ENCODE results near the gene ADAMTS2.

Gene ADAMTS2

GRCh38 chr5:179339081-179339480 lies 6.2 kb downstream of the ADAMTS2 start:
- TF ChIP-seq POLR2A (IDR thresholded peaks at IDR 0.05; ENCODE audit: low read depth, low read length): no peak
- TF ChIP-seq POLR2AphosphoS5 (IDR thresholded peaks at IDR 0.05; ENCODE audit: low read depth, low read length): no peak
- no peak for TF ChIP-seq PAX5 (IDR thresholded peaks at IDR 0.05; ENCODE audit: insufficient read depth, low read length, severe bottlenecking)
- TF ChIP-seq TAF1 (IDR thresholded peaks at IDR 0.05; ENCODE audit: low read depth, low read length): no peak
- TF ChIP-seq POU2F2 (IDR thresholded peaks at IDR 0.05; ENCODE audit: low read depth, low read length): no peak
- no peak for TF ChIP-seq SPI1 (IDR thresholded peaks at IDR 0.05; ENCODE audit: low read depth, low read length)
- no peak for DNase-seq (ENCODE audit: insufficient read length, low spot score)
- FAIRE-seq: no peak

- no peak for DNase-seq (ENCODE audit: insufficient read length, low spot score)
- TF ChIP-seq POLR2AphosphoS5 (IDR thresholded peaks at IDR 0.05; ENCODE audit: low read depth, low read length): no peak
- TF ChIP-seq SPI1 (IDR thresholded peaks at IDR 0.05; ENCODE audit: low read depth, low read length): no peak
- TF ChIP-seq PAX5 (IDR thresholded peaks at IDR 0.05; ENCODE audit: insufficient read depth, low read length, severe bottlenecking): no peak
- TF ChIP-seq POLR2A (IDR thresholded peaks at IDR 0.05; ENCODE audit: low read depth, low read length): no peak
- TF ChIP-seq TAF1 (IDR thresholded peaks at IDR 0.05; ENCODE audit: low read depth, low read length): no peak
- TF ChIP-seq POU2F2 (IDR thresholded peaks at IDR 0.05; ENCODE audit: low read depth, low read length): no peak
- FAIRE-seq: no peak
These were observed 7.2 kb downstream of the ADAMTS2 start for GRCh38 chr5:179337796-179338676.

- TF ChIP-seq TAF1 (IDR thresholded peaks at IDR 0.05; ENCODE audit: low read depth, low read length): no peak
- no peak for TF ChIP-seq POLR2AphosphoS5 (IDR thresholded peaks at IDR 0.05; ENCODE audit: low read depth, low read length)
- no peak for TF ChIP-seq POU2F2 (IDR thresholded peaks at IDR 0.05; ENCODE audit: low read depth, low read length)
- no peak for DNase-seq (ENCODE audit: insufficient read length, low spot score)
- FAIRE-seq: no peak
These were observed 8.1 kb downstream of the ADAMTS2 start for GRCh38 chr5:179336871-179337795.

- TF ChIP-seq PAX5 (IDR thresholded peaks at IDR 0.05; ENCODE audit: insufficient read depth, low read length, severe bottlenecking) (no peak), POLR2AphosphoS5 (IDR thresholded peaks at IDR 0.05; ENCODE audit: low read depth, low read length) (no peak), POU2F2 (IDR thresholded peaks at IDR 0.05; ENCODE audit: low read depth, low read length) (no peak), POLR2A (IDR thresholded peaks at IDR 0.05; ENCODE audit: low read depth, low read length) (no peak), TAF1 (IDR thresholded peaks at IDR 0.05; ENCODE audit: low read depth, low read length) (no peak), SPI1 (IDR thresholded peaks at IDR 0.05; ENCODE audit: low read depth, low read length) (no peak)
- FAIRE-seq (no peak), DNase-seq (ENCODE audit: insufficient read length, low spot score) (no peak)
These were observed 9.0 kb downstream of the ADAMTS2 start for GRCh38 chr5:179336126-179336870.

- FAIRE-seq: no peak
- TF ChIP-seq POLR2A (IDR thresholded peaks at IDR 0.05; ENCODE audit: low read depth, low read length) (no peak), POU2F2 (IDR thresholded peaks at IDR 0.05; ENCODE audit: low read depth, low read length) (no peak), TAF1 (IDR thresholded peaks at IDR 0.05; ENCODE audit: low read depth, low read length) (no peak), POLR2AphosphoS5 (IDR thresholded peaks at IDR 0.05; ENCODE audit: low read depth, low read length) (no peak), SPI1 (IDR thresholded peaks at IDR 0.05; ENCODE audit: low read depth, low read length) (no peak), PAX5 (IDR thresholded peaks at IDR 0.05; ENCODE audit: insufficient read depth, low read length, severe bottlenecking) (no peak)
- DNase-seq (ENCODE audit: insufficient read length, low spot score): no peak
These were observed 11.2 kb downstream of the ADAMTS2 start for GRCh38 chr5:179333796-179334761.

GRCh38 chr5:179332741-179333290 lies 12.4 kb downstream of the ADAMTS2 start:
- no peak for FAIRE-seq
- DNase-seq (ENCODE audit: insufficient read length, low spot score): no peak
- no peak for TF ChIP-seq TAF1 (IDR thresholded peaks at IDR 0.05; ENCODE audit: low read depth, low read length)
- TF ChIP-seq PAX5 (IDR thresholded peaks at IDR 0.05; ENCODE audit: insufficient read depth, low read length, severe bottlenecking): no peak
- no peak for TF ChIP-seq POLR2A (IDR thresholded peaks at IDR 0.05; ENCODE audit: low read depth, low read length)
- no peak for TF ChIP-seq SPI1 (IDR thresholded peaks at IDR 0.05; ENCODE audit: low read depth, low read length)
- TF ChIP-seq POU2F2 (IDR thresholded peaks at IDR 0.05; ENCODE audit: low read depth, low read length): no peak
- no peak for TF ChIP-seq POLR2AphosphoS5 (IDR thresholded peaks at IDR 0.05; ENCODE audit: low read depth, low read length)

- FAIRE-seq (no peak), DNase-seq (ENCODE audit: insufficient read length, low spot score) (no peak)
- no peak for TF ChIP-seq POLR2AphosphoS5 (IDR thresholded peaks at IDR 0.05; ENCODE audit: low read depth, low read length)
- TF ChIP-seq TAF1 (IDR thresholded peaks at IDR 0.05; ENCODE audit: low read depth, low read length): no peak
- no peak for TF ChIP-seq PAX5 (IDR thresholded peaks at IDR 0.05; ENCODE audit: insufficient read depth, low read length, severe bottlenecking)
- no peak for TF ChIP-seq POU2F2 (IDR thresholded peaks at IDR 0.05; ENCODE audit: low read depth, low read length)
- no peak for TF ChIP-seq SPI1 (IDR thresholded peaks at IDR 0.05; ENCODE audit: low read depth, low read length)
- no peak for TF ChIP-seq POLR2A (IDR thresholded peaks at IDR 0.05; ENCODE audit: low read depth, low read length)
These were observed 13.5 kb downstream of the ADAMTS2 start for GRCh38 chr5:179331591-179332375.

All from GM12891 (cell line).